Adrenal gland (tissue), 12 donors: ENCODE measurements around the gene KLHL22. TPM values are rescaled to one million over a fixed set of nuclear protein-coding genes. Genes with fewer than 3 reads are reported as not detected.

Experiments used
- DNase-seq, 7 donors: peaks; one replicate each; pipeline ENCODE4 v3.0.0-alpha.2; 2019 to 2020
- H3K27ac ChIP-seq, 5 donors: fragments of 200-600 bp; sonication (generic) in 4 of 5; 1 replicate in 3 of 5; 2 replicates in 2 of 5; pipeline versions ENCODE4 v1.5.1 to v1.8.0; 2016 to 2020; ENCODE audit warnings: mild to moderate bottlenecking in 1 of 5
- H3K27me3 ChIP-seq: fragments of 200-600 bp; 2 replicates; pipeline ENCODE4 v1.8.0; 2021
- H3K36me3 ChIP-seq, 2 donors: fragments of 200-600 bp; replicated peaks in 1 of 2; 1 replicate in 1 of 2; 2 replicates in 1 of 2; pipeline versions ENCODE4 v1.5.1 to v1.8.0; 2018 to 2022
- H3K4me1 ChIP-seq, 2 donors: fragments of 200-600 bp; replicated peaks in 1 of 2; 1 replicate in 1 of 2; 2 replicates in 1 of 2; pipeline versions ENCODE4 v1.5.1 to v1.8.0; 2018 to 2021
- H3K4me3 ChIP-seq, 4 donors: fragments of 200-600 bp; sonication (generic) in 3 of 4; one replicate each; pipeline ENCODE4 v1.5.1; 2016 to 2018
- H3K9me3 ChIP-seq, 3 donors: fragments of 200-600 bp; sonication (generic) in 1 of 3; replicated peaks in 1 of 3; 1 replicate in 2 of 3; 2 replicates in 1 of 3; pipeline versions ENCODE4 v1.5.1 to v1.8.0; 2016 to 2021
- POLR2A ChIP-seq, 2 donors: fragments of 450-650 bp; IDR thresholded peaks; one replicate each; pipeline ENCODE4 v1.6.1; 2017; ENCODE audit warnings: antibody characterized with exemption in 2 of 2, mild to moderate bottlenecking in 2 of 2, moderate library complexity in 1 of 2
- WGBS, 4 donors: extraction: QIAGEN DNeasy Blood & Tissue Kit in 2 of 4; methylation state at CpG; one replicate each; pipeline versions ENCODE4 v1.1.5 to v1.1.7; 2013 to 2017; 5-methylcytosine and 5-hydroxymethylcytosine counted together
- intact Hi-C, 2 donors: fragments of 100-400 bp; cut with DNase I; formaldehyde crosslinking; loops; one replicate each; pipeline versions ENCODE4 v1.14.1 to v1.15.0; 2022 to 2023
- polyA plus RNA-seq, 3 donors: library from polyadenylated mRNA; stranded (reverse); fragments of 200-250 nt in 2 of 3; fragments of 350-450 nt in 1 of 3; fragmentation: Illumina TruSeq in 1 of 3; extraction: RNeasy Lipid Tissue Mini Kit (QIAGEN cat#74804) in 1 of 3; gene quantifications; one replicate each; pipeline ENCODE4 v1.2.3, GENCODE V29; 2013 to 2014
- total RNA-seq, 9 donors: library from RNA; depleted of rRNA in 4 of 9; stranded (reverse); fragments of >200 nt in 4 of 9; fragments of 120-200 nt in 1 of 9; fragmentation: NEBNext Ultra II Directional in 1 of 9; extraction: Animal tissue kit (Norgen Biotek cat#: 25700) in 1 of 9; gene quantifications; one replicate each; pipeline versions ENCODE4 v1.1.0 to v1.2.4, GENCODE V29; 2013 to 2023
- TF ChIP-seq, protein P1 (sequence below), 6 experiments: fragments of 450-650 bp in 4 of 6; fragments of 200-600 bp in 2 of 6; sonication (generic) in 1 of 6; IDR thresholded peaks; 1 replicate in 5 of 6; 2 replicates in 1 of 6; pipeline versions ENCODE4 v1.5.1 to v1.8.0; 2016 to 2021; ENCODE audit warnings: antibody characterized with exemption in 6 of 6, mild to moderate bottlenecking in 2 of 6, moderate library complexity in 1 of 6
- donor health status: healthy with polysubstance abuse.
- donor health status: Bipolar disorder and iron deficiency.
- donor health status: DM: yes; HTN: yes; CAD: no.
- donor health status: DM: no; HTN: no; CAD: no.
- donor health status: DM: no; HTN: no; CAD: no.
- donor health status: DM: yes; HTN: yes; CAD: no.

The KLHL22 gene
- total and polyA plus RNA-seq, 12 donors = 15.3 to 38.8 (median 27.6) TPM

DNA sequence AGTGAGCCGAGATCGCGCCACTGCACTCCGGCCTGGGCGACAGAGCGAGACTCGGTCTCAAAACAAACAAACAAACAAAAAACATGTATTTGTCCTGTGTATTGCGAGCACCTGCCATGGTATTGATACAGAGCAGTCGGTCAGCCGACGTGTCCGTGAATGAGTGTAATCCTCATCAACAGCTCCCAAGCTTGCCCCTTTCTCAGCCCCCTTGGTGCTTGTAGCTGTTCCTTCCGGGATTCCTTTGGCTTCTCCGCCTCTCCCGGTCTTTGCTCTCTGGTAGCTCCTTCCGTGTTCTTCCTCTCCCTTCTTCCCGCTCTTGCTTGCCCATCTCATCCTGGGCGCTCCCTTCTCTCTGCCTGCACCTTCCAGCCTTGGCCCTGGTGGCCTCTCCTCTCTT lies 90.7 kb downstream of the KLHL22 start:
- DNase-seq = peak in 1 of 7 donors; percentile 15
- intact Hi-C loops = no loop called here
- WGBS, 4 donors = 94 to 96% (median 95%) methylated on average over 18 of the region's 18 CpGs

DNA sequence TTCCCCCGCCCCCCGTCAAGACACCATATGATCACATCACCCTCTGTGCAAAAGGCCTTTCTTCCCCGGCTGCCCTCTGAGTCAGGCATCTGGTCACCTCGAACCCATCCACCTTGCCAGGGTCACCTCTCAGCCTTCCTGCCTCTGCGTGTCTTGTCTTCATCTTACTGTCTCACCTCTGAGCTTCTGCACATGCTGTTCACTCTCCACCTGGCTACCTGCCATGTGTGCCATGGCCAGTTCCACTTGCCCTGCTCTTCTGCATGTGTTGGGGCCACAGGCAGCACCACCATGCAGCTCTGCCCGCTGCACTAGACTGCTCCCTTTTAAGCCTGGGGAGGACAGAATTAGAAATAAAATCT lies 91.8 kb downstream of the KLHL22 start:
- 95 to 98% (median 98%) methylated on average over 6 of the region's 6 CpGs for WGBS, 4 donors
- H3K4me3 ChIP-seq = no peak overlapping the region
- intact Hi-C loops = no loop called here
- H3K4me1 ChIP-seq = no peaks in the 10 kb centered on the region
- peak in 1 of 7 donors; percentile 34 for DNase-seq
- no peak overlapping the region for H3K27ac ChIP-seq
- no peaks in the 10 kb centered on the region for H3K27me3 ChIP-seq
- peaks cover 0 to 18% of the 10 kb centered on the region in 2 donors for H3K36me3 ChIP-seq
- no peak for TF ChIP-seq POLR2A (IDR thresholded peaks at IDR 0.05)
- TF ChIP-seq, protein P1, sequence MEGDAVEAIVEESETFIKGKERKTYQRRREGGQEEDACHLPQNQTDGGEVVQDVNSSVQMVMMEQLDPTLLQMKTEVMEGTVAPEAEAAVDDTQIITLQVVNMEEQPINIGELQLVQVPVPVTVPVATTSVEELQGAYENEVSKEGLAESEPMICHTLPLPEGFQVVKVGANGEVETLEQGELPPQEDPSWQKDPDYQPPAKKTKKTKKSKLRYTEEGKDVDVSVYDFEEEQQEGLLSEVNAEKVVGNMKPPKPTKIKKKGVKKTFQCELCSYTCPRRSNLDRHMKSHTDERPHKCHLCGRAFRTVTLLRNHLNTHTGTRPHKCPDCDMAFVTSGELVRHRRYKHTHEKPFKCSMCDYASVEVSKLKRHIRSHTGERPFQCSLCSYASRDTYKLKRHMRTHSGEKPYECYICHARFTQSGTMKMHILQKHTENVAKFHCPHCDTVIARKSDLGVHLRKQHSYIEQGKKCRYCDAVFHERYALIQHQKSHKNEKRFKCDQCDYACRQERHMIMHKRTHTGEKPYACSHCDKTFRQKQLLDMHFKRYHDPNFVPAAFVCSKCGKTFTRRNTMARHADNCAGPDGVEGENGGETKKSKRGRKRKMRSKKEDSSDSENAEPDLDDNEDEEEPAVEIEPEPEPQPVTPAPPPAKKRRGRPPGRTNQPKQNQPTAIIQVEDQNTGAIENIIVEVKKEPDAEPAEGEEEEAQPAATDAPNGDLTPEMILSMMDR (IDR thresholded peaks at IDR 0.05) = no peak
- H3K9me3 ChIP-seq = no peaks in the 10 kb centered on the region

More for the DNA sequence above, 90.7 kb downstream of the KLHL22 start:
- H3K27me3 ChIP-seq = no peaks in the 10 kb centered on the region
- no peak overlapping the region for H3K4me3 ChIP-seq
- H3K9me3 ChIP-seq = no peaks in the 10 kb centered on the region
- no peaks in the 10 kb centered on the region for H3K4me1 ChIP-seq
- H3K36me3 ChIP-seq = peaks cover 0 to 18% of the 10 kb centered on the region in 2 donors
- no peak overlapping the region for H3K27ac ChIP-seq
- TF ChIP-seq POLR2A (IDR thresholded peaks at IDR 0.05) = no peak
- TF ChIP-seq, protein P1 (IDR thresholded peaks at IDR 0.05) = no peak

DNA sequence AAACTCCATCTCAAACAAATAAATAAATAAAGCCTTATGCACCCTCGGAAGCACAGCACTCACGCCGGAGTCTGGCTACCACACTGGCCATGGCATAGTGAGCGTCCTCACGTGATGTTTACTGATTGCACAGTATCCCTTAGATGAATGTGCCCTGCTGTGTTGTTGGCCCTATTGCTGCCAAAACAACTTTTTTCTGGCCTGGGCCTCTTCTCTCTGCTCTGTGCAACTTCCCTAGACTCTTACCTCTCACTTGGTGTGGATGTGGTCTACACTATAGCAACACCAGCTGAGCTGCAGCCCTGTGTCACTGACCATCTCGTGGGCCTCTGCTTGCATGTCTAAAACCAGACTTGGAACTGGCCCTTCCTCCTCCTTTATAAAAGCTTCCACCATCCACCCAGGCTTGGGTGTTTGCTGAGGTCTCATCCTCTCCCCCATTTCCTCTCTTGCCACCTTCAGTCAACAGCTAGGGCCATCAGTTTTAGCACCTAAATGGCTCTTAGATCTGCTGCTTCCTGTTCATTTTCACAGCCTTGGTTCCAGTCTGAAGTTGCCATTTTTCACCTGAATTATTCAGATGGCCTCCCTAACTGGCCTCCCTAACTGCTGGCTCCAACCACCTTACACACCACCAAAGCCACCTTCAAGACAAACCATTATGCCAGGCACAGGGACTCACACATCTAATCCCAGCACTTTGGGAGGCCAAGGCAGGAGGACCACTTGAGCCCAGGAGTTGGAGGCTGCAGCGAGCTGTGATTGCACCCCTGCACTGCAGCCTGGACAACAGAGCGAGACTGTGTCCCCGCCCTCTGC lies 92.4 kb downstream of the KLHL22 start:
- peaks cover 0 to 18% of the 10 kb centered on the region in 2 donors for H3K36me3 ChIP-seq
- intact Hi-C loops = no loop called here
- no peak overlapping the region for H3K4me3 ChIP-seq
- H3K27ac ChIP-seq = no peak overlapping the region
- no peak for TF ChIP-seq POLR2A (IDR thresholded peaks at IDR 0.05)
- TF ChIP-seq, protein P1 (IDR thresholded peaks at IDR 0.05) = no peak
- H3K27me3 ChIP-seq = no peaks in the 10 kb centered on the region
- H3K4me1 ChIP-seq = no peaks in the 10 kb centered on the region
- 93 to 99% (median 96%) methylated on average over 9 of the region's 9 CpGs for WGBS, 4 donors
- DNase-seq = peak in 1 of 7 donors; percentile 17
- no peaks in the 10 kb centered on the region for H3K9me3 ChIP-seq

DNA sequence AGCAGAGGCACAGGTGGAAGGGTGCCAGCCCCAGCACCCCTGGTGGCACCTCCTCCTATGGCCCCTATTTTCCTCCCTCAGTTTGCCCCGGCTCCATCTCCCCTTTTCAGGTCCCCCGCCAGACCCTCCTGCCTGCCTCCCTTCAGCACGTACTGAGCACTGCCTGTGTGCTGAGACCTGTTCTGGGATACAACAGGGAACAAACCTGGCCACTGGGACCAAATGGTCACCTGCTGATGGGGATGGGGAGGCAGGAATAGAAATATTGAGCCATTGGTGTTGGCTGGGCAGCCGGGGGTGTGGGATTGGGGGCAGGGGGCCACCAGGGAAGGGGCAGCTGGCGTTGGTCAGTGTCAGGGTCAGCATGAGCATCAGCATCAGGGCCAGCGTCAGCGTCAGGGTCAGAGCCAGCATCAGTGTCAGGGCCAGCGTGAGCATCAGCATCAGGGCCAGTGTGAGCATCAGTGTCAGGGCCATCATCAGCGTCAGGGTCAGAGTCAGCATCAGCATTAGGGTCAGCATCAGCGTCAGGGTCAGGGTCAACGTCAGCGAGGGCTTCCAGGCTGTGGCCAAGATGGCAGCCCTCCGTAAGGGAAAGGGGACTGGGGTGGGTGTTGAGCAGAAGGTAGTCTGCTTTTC lies 94.1 kb downstream of the KLHL22 start:
- H3K36me3 ChIP-seq = peaks cover 0 to 13% of the 10 kb centered on the region in 2 donors
- WGBS, 4 donors = 83 to 91% (median 88%) methylated on average over 11 to 13 of the region's 13 CpGs
- no peak overlapping the region for H3K4me3 ChIP-seq
- intact Hi-C loops = no loop called here
- no peaks in the 10 kb centered on the region for H3K9me3 ChIP-seq
- TF ChIP-seq, protein P1 (IDR thresholded peaks at IDR 0.05) = no peak
- no peak for TF ChIP-seq POLR2A (IDR thresholded peaks at IDR 0.05)
- no peaks in the 10 kb centered on the region for H3K27me3 ChIP-seq
- H3K27ac ChIP-seq = no peak overlapping the region
- DNase-seq = peak in 1 of 7 donors; percentile 35
- no peaks in the 10 kb centered on the region for H3K4me1 ChIP-seq
